ENCODE results near the gene COIL. TPM values are rescaled to one million over a fixed set of nuclear protein-coding genes. Genes with fewer than 3 reads are reported as not detected.

COIL gene
- total RNA-seq, 1 donor from 2014 or later, result 8.2 TPM

DNA sequence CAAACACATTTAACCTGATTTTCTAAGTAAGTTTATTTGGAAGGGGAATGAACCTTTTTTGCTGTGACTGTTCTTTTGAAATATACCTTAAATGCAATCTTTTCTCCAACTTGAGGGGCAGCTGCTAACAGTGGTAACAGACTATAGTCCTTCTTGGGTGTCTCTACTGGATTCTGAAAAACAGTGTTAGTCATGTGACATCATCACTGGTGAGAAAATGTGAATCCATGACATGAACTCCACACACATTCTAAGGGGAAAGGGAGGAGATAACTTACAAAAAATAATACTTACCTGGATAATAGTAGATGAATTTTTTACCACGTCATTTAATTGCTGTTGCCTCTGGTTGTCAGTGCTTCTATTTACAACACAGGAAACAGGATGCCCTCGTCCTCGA, 11.3 kb downstream of the COIL start:
- intact Hi-C loops (cut with micrococcal nuclease), result no loop called here
- no peak for DNase-seq
- no peak overlapping the region for H3K4me3 ChIP-seq
- peaks cover 5% of the 10 kb centered on the region for H3K4me1 ChIP-seq
- peaks cover 53% of the 10 kb centered on the region for H3K36me3 ChIP-seq
- TF ChIP-seq, protein P1, sequence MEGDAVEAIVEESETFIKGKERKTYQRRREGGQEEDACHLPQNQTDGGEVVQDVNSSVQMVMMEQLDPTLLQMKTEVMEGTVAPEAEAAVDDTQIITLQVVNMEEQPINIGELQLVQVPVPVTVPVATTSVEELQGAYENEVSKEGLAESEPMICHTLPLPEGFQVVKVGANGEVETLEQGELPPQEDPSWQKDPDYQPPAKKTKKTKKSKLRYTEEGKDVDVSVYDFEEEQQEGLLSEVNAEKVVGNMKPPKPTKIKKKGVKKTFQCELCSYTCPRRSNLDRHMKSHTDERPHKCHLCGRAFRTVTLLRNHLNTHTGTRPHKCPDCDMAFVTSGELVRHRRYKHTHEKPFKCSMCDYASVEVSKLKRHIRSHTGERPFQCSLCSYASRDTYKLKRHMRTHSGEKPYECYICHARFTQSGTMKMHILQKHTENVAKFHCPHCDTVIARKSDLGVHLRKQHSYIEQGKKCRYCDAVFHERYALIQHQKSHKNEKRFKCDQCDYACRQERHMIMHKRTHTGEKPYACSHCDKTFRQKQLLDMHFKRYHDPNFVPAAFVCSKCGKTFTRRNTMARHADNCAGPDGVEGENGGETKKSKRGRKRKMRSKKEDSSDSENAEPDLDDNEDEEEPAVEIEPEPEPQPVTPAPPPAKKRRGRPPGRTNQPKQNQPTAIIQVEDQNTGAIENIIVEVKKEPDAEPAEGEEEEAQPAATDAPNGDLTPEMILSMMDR (IDR thresholded peaks at IDR 0.05; ENCODE audit: borderline replicate concordance), result no peak
- H3K9me3 ChIP-seq (replicated peaks), result no peaks in the 10 kb centered on the region
- H3K27me3 ChIP-seq (ENCODE audit: low read depth), result no peaks in the 10 kb centered on the region
- H3K27ac ChIP-seq (replicated peaks), result no peak overlapping the region

DNA sequence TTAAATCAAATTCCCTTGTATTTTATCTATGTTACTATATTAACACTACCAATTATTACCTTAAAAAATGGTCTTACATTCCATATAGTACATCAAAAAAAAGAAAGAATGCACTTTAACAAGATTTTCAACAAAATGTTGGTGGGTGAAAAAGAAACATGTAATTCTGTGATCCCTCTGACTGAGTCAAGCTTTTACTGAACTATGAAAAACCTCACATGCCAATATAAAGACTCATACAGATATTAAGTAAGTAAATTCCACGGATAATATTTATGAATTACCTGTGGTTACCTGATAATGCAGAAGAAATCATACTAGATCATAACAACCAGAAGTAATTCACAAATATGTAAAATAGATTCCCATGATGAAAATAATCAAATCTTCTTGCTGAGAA, 12.4 kb downstream of the COIL start:
- TF ChIP-seq, protein P1 (IDR thresholded peaks at IDR 0.05; ENCODE audit: borderline replicate concordance), result no peak
- Histone ChIP-seq H3K27me3 (ENCODE audit: low read depth) (no peaks in the 10 kb centered on the region), H3K4me1 (peaks cover 5% of the 10 kb centered on the region), H3K27ac (replicated peaks) (no peak overlapping the region), H3K9me3 (replicated peaks) (no peaks in the 10 kb centered on the region), H3K4me3 (no peak overlapping the region), H3K36me3 (peaks cover 64% of the 10 kb centered on the region)
- intact Hi-C loops (cut with micrococcal nuclease), result no loop called here
- DNase-seq, result no peak

DNA sequence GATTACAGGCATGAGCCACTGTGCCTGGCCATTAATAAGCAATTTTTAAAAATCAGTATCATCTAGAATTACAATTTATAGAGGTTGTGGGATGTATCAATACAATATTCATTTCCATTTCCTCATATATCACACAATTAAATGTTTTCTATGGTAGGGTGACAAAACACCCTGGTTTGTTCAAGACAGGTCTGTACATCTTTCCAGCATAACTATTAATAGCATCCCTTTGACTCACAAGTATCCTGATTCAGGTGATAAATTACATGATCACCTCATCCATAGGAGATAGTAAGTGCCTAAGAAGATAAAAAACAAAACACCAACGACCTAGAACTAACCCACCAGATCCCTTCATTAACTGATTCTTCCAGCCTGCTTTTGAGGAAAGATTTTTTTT, 13.1 kb downstream of the COIL start:
- intact Hi-C loops (cut with micrococcal nuclease), result no loop called here
- H3K27me3 ChIP-seq (ENCODE audit: low read depth), result no peaks in the 10 kb centered on the region
- TF ChIP-seq, protein P1 (IDR thresholded peaks at IDR 0.05; ENCODE audit: borderline replicate concordance), result no peak
- no peak overlapping the region for H3K4me3 ChIP-seq
- H3K4me1 ChIP-seq, result peaks cover 5% of the 10 kb centered on the region
- H3K36me3 ChIP-seq, result peaks cover 71% of the 10 kb centered on the region
- no peaks in the 10 kb centered on the region for H3K9me3 ChIP-seq (replicated peaks)
- no peak for DNase-seq
- H3K27ac ChIP-seq (replicated peaks), result no peak overlapping the region

DNA sequence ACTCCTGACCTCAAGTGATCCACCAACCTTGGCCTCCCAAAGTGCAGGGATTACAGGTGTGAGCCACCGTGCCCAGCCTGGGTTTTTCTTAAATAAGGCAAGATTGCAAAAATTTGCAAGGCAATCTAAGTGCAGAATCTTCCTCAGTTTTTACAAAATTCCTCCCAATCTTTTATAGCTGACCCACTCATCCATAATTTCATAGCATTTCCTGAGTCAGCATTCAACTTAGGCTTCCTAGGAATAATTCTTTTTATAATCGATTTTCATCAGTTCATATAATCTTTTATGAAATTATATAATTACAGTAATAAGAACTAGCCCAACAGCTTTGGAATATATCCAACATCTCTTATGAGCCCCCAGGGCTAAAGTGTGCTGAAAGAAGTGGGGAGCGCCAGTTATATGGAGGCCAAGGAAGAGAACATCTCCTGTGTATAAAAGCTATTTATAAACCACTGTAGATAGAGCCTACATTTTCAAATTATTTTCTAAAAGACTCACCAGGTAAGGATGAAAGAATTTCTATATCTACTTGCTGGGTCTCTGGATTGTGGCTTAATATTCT, 14.8 kb downstream of the COIL start:
- intact Hi-C loops (cut with micrococcal nuclease), result no loop called here
- H3K36me3 ChIP-seq, result peaks cover 87% of the 10 kb centered on the region
- H3K4me3 ChIP-seq, result no peak overlapping the region

DNA sequence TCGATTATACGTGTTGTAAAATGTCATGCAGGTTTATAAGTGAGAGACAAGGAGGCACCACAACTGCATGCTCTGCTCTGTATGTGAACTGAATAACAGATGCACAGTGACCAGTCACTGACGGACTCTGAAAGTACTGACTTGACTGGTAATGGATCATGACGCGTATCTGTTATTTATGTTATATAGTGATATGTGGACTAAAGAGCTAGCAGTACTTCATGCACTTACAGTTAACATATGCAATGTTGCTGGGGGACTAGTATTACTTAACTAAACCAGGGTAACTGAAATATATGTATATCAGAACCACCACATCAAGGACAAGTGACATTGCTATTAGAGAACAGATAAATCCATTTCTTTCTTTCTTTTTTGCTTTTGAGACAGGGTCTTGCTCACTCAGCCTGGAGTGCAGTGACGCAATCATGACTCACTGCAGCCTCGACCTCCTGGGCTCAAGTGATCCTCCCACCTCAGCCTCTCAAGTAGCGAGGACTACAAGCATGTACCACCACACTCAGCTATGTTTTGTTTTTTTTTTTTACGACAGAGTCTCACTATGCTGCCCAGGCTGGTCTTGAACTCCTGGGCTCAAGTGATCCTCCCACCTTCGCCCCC, 17.2 kb downstream of the COIL start:
- no peaks in the 10 kb centered on the region for H3K9me3 ChIP-seq (replicated peaks)
- no peak overlapping the region for H3K27ac ChIP-seq (replicated peaks)
- DNase-seq, result no peak
- TF ChIP-seq, protein P1 (IDR thresholded peaks at IDR 0.05; ENCODE audit: borderline replicate concordance), result no peak
- H3K27me3 ChIP-seq (ENCODE audit: low read depth), result no peaks in the 10 kb centered on the region
- peaks cover under 1% of the 10 kb centered on the region for H3K4me1 ChIP-seq
- H3K4me3 ChIP-seq, result no peak overlapping the region
- intact Hi-C loops (cut with micrococcal nuclease), result loop anchor here (5.0 kb wide), 1 partner anchor 121 kb away; no protein-coding TSS in a partner anchor
- H3K36me3 ChIP-seq, result peaks cover 88% of the 10 kb centered on the region

More for the DNA sequence above, 14.8 kb downstream of the COIL start:
- DNase-seq, result no peak
- TF ChIP-seq, protein P1 (IDR thresholded peaks at IDR 0.05; ENCODE audit: borderline replicate concordance), result no peak
- peaks cover 5% of the 10 kb centered on the region for H3K4me1 ChIP-seq
- no peaks in the 10 kb centered on the region for H3K9me3 ChIP-seq (replicated peaks)
- H3K27me3 ChIP-seq (ENCODE audit: low read depth), result no peaks in the 10 kb centered on the region
- H3K27ac ChIP-seq (replicated peaks), result no peak overlapping the region
